Aorta (tissue), 5 donors: ENCODE data around the gene WHRN. TPM values are rescaled to one million over a fixed set of nuclear protein-coding genes. Genes with fewer than 3 reads are reported as not detected.

Source experiments
- ATAC-seq: fragments of 200-7000 bp; cut with Tn5 transposase; one replicate; pipeline ENCODE4 v1.9.1; 2022; ENCODE audit warnings: moderate library complexity; ENCODE audit not compliant: low FRiP score
- DNase-seq, 2 donors: peaks; one replicate each; pipeline ENCODE4 v3.0.0-alpha.2; 2020
- H3K27ac ChIP-seq, 2 donors: one replicate each; pipeline ENCODE4 v1.5.1; 2013; ENCODE audit warnings: low read length in 2 of 2, mild to moderate bottlenecking in 2 of 2, moderate library complexity in 2 of 2, control low read depth in 1 of 2, inconsistent platforms in 1 of 2, low read depth in 1 of 2
- H3K27me3 ChIP-seq, 2 donors: one replicate each; pipeline ENCODE4 v1.6.1; 2013; ENCODE audit warnings: control low read depth in 1 of 2, low read length in 1 of 2, mild to moderate bottlenecking in 1 of 2, moderate library complexity in 1 of 2; ENCODE audit not compliant: insufficient read depth in 2 of 2, control insufficient read depth in 1 of 2
- H3K36me3 ChIP-seq, 2 donors: one replicate each; pipeline ENCODE4 v1.6.1; 2013; ENCODE audit warnings: control low read depth in 1 of 2, low read length in 1 of 2, mild to moderate bottlenecking in 1 of 2; ENCODE audit not compliant: insufficient read depth in 2 of 2, control insufficient read depth in 1 of 2
- H3K4me1 ChIP-seq, 2 donors: one replicate each; pipeline ENCODE4 v1.6.1; 2013; ENCODE audit warnings: low read length in 2 of 2, control low read depth in 1 of 2, mild to moderate bottlenecking in 1 of 2, moderate library complexity in 1 of 2; ENCODE audit not compliant: insufficient read depth in 2 of 2, control insufficient read depth in 1 of 2
- H3K4me3 ChIP-seq, 2 donors: one replicate each; pipeline ENCODE4 v1.5.1; 2013; ENCODE audit warnings: low read length in 2 of 2, control low read depth in 1 of 2, mild to moderate bottlenecking in 1 of 2
- H3K9me3 ChIP-seq: one replicate; pipeline ENCODE4 v1.6.1; 2013; ENCODE audit warnings: mild to moderate bottlenecking, low read length; ENCODE audit not compliant: control insufficient read depth
- WGBS, 2 donors: extraction: QIAGEN DNeasy Blood & Tissue Kit; methylation state at CpG; one replicate each; pipeline ENCODE4 v1.1.7; 2013; 5-methylcytosine and 5-hydroxymethylcytosine counted together
- intact Hi-C, 2 donors: fragments of 100-400 bp; cut with DNase I; formaldehyde crosslinking; loops; one replicate each; pipeline versions ENCODE4 v1.14.2 to v1.15.0; 2022
- polyA plus RNA-seq, 2 donors: library from polyadenylated mRNA; stranded (reverse); fragments of 200-250 nt; gene quantifications; one replicate each; pipeline ENCODE4 v1.2.3, GENCODE V29; 2013
- total RNA-seq, 2 donors: library from RNA; stranded (reverse); fragmentation: NEBNext Ultra II Directional; extraction: Animal tissue kit (Norgen Biotek cat#: 25700); gene quantifications; one replicate each; pipeline ENCODE4 v1.2.1, GENCODE V29; 2021
- donor health status: healthy with polysubstance abuse.
- donor health status: Bipolar disorder and iron deficiency.
- donor health status: DM: no; HTN: no; CAD: no.
- donor health status: DM: no; HTN: no; CAD: no.
- donor health status: DM: yes; HTN: yes; CAD: no.

The WHRN gene
- total and polyA plus RNA-seq, 4 donors, result 1.5 to 4.0 (median 3.6) TPM

GRCh38 chr9:114430457-114430856 is 74.8 kb downstream of the WHRN start:
- H3K4me1 ChIP-seq, result no peaks in the 10 kb centered on the region
- ATAC-seq (no peak), DNase-seq (no peak)
- no peaks in the 10 kb centered on the region for H3K9me3 ChIP-seq
- H3K4me3 ChIP-seq, result no peak overlapping the region
- 78 to 89% methylated on average over 5 of the region's 5 CpGs for WGBS, 2 donors
- no peak overlapping the region for H3K27ac ChIP-seq
- intact Hi-C loops, result no loop called here
- no peaks in the 10 kb centered on the region for H3K36me3 ChIP-seq
- H3K27me3 ChIP-seq, result no peaks in the 10 kb centered on the region

- intact Hi-C loops, result no loop called here
- Histone ChIP-seq H3K36me3 (no peaks in the 10 kb centered on the region), H3K27me3 (no peaks in the 10 kb centered on the region), H3K4me3 (no peak overlapping the region), H3K9me3 (no peaks in the 10 kb centered on the region), H3K27ac (no peak overlapping the region), H3K4me1 (no peaks in the 10 kb centered on the region)
- no peak for ATAC-seq
- DNase-seq, result no peak
- WGBS, 2 donors, result 84 to 90% methylated on average over 6 of the region's 6 CpGs
Observed at GRCh38 chr9:114429488-114429887, 75.8 kb downstream of the WHRN start.

GRCh38 chr9:114428466-114428865 is 76.8 kb downstream of the WHRN start:
- H3K36me3 ChIP-seq, result no peaks in the 10 kb centered on the region
- ATAC-seq, result no peak
- DNase-seq, result no peak
- H3K27ac ChIP-seq, result no peak overlapping the region
- H3K9me3 ChIP-seq, result no peaks in the 10 kb centered on the region
- WGBS, 2 donors, result 91% methylated on average over 8 of the region's 8 CpGs
- no peaks in the 10 kb centered on the region for H3K27me3 ChIP-seq
- H3K4me1 ChIP-seq, result no peaks in the 10 kb centered on the region
- H3K4me3 ChIP-seq, result no peak overlapping the region
- intact Hi-C loops, result no loop called here

GRCh38 chr9:114427644-114428043 is 77.6 kb downstream of the WHRN start:
- no peak overlapping the region for H3K27ac ChIP-seq
- no peak overlapping the region for H3K4me3 ChIP-seq
- DNase-seq, result no peak
- H3K9me3 ChIP-seq, result no peaks in the 10 kb centered on the region
- ATAC-seq, result no peak
- intact Hi-C loops, result no loop called here
- no peaks in the 10 kb centered on the region for H3K36me3 ChIP-seq
- H3K4me1 ChIP-seq, result no peaks in the 10 kb centered on the region
- H3K27me3 ChIP-seq, result no peaks in the 10 kb centered on the region
- 93 to 95% methylated on average over 4 of the region's 4 CpGs for WGBS, 2 donors

GRCh38 chr9:114426046-114426948 is 79.0 kb downstream of the WHRN start:
- Histone ChIP-seq H3K27me3 (no peaks in the 10 kb centered on the region), H3K9me3 (no peaks in the 10 kb centered on the region), H3K27ac (no peak overlapping the region), H3K4me3 (no peak overlapping the region), H3K4me1 (no peaks in the 10 kb centered on the region), H3K36me3 (no peaks in the 10 kb centered on the region)
- intact Hi-C loops, result no loop called here
- 88 to 90% methylated on average over 18 of the region's 18 CpGs for WGBS, 2 donors
- no peak for DNase-seq
- no peak for ATAC-seq

- Histone ChIP-seq H3K9me3 (no peaks in the 10 kb centered on the region), H3K4me1 (no peaks in the 10 kb centered on the region), H3K27ac (no peak overlapping the region), H3K27me3 (no peaks in the 10 kb centered on the region), H3K36me3 (no peaks in the 10 kb centered on the region), H3K4me3 (no peak overlapping the region)
- ATAC-seq (no peak), DNase-seq (no peak)
- intact Hi-C loops, result no loop called here
- WGBS, 2 donors, result 88% methylated on average over 11 of the region's 11 CpGs
Observed at GRCh38 chr9:114425126-114425525, 80.1 kb downstream of the WHRN start.

- WGBS, 2 donors, result 90% methylated on average over 12 of the region's 12 CpGs
Observed at GRCh38 chr9:114424126-114424525, 81.1 kb downstream of the WHRN start.

GRCh38 chr9:114423181-114423580 is 82.1 kb downstream of the WHRN start:
- Histone ChIP-seq H3K27me3 (no peaks in the 10 kb centered on the region), H3K4me1 (no peaks in the 10 kb centered on the region), H3K36me3 (no peaks in the 10 kb centered on the region), H3K27ac (no peak overlapping the region), H3K4me3 (no peak overlapping the region), H3K9me3 (no peaks in the 10 kb centered on the region)
- intact Hi-C loops, result no loop called here
- ATAC-seq, result no peak
- no peak for DNase-seq
- 93% methylated on average over 14 of the region's 14 CpGs for WGBS, 2 donors

More at GRCh38 chr9:114424126-114424525, 81.1 kb downstream of the WHRN start:
- Histone ChIP-seq H3K36me3 (no peaks in the 10 kb centered on the region), H3K27me3 (no peaks in the 10 kb centered on the region), H3K27ac (no peak overlapping the region), H3K4me1 (no peaks in the 10 kb centered on the region), H3K4me3 (no peak overlapping the region), H3K9me3 (no peaks in the 10 kb centered on the region)
- DNase-seq, result no peak
- intact Hi-C loops, result no loop called here
- ATAC-seq, result no peak

- H3K4me3 ChIP-seq, result no peak overlapping the region
- no peak for ATAC-seq
- no peaks in the 10 kb centered on the region for H3K27me3 ChIP-seq
- no peak for DNase-seq
- no peaks in the 10 kb centered on the region for H3K36me3 ChIP-seq
- H3K9me3 ChIP-seq, result no peaks in the 10 kb centered on the region
- H3K4me1 ChIP-seq, result no peaks in the 10 kb centered on the region
- WGBS, 2 donors, result 87 to 97% methylated on average over 2 of the region's 2 CpGs
- intact Hi-C loops, result no loop called here
- no peak overlapping the region for H3K27ac ChIP-seq
Observed at GRCh38 chr9:114421147-114421546, 84.1 kb downstream of the WHRN start.
